ENCODE data around the gene GGT6. TPM values are rescaled to one million over a fixed set of nuclear protein-coding genes. Genes with fewer than 3 reads are reported as not detected.

The GGT6 gene
- total RNA-seq, 1 donor from 2014 or later, result not detected

DNA sequence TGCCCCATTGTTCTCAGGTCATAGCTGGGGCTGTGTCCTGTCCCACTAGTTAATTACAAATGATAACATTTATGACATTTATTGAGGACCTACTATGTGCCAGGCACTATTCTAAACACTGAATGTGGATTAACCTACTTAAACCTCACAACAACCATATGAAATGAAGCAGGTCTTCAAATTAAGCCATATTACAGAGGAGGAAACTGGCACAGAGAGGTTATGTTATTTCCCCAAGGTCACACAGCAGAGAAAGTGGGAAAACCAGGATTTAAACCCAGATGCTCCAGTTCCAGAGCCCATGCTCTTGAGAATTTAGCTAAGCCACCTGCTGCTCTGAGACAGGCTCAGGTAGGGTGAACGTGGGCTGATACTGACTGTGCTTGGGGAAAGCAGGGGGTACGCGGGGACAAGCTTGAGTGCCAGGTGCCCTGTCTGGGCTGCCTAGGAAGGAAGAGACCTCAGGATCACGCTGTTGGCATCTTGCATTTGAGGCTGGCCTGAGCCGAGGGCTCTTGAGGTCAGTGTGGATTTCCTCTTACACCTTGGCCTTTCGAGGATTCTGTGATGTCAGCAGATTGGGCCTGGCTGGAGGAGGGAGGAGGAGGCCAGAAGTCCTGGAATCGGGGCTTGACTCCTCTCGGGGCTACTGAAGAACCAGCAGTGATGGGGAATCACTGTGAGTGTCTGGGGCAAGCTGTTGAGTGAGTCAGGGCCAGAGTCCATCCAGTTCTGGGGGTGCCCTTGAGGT, 52.8 kb downstream of the GGT6 start:
- no peak for DNase-seq (ENCODE audit: low read depth)

Other genes with a start within 250 kb of the GGT6 start
- gene UBE2G1, start 193.9 kb downstream of the GGT6 start, total RNA-seq, result 74.5 and 75.0 TPM in 2 replicates
- not detected in 2 replicates for gene SPNS3, start 126.6 kb downstream of the GGT6 start, total RNA-seq
- 0.47 and 0.56 TPM in 2 replicates for gene SPNS2, start 61.7 kb downstream of the GGT6 start, total RNA-seq
- gene MYBBP1A, start 5.2 kb downstream of the GGT6 start, total RNA-seq, result 50.0 and 51.4 TPM in 2 replicates
- gene SMTNL2, start 24.0 kb upstream of the GGT6 start, total RNA-seq, result 0.08 and 0.10 TPM in 2 replicates
- not detected in 2 replicates for gene ALOX15, start 81.1 kb upstream of the GGT6 start, total RNA-seq
- 31.3 and 52.0 TPM in 2 replicates for gene PELP1, start 143.6 kb upstream of the GGT6 start, total RNA-seq
- gene ARRB2, start 150.1 kb upstream of the GGT6 start, total RNA-seq, result 7.8 and 10.8 TPM in 2 replicates
- gene MED11, start 170.9 kb upstream of the GGT6 start, total RNA-seq, result 31.0 and 32.7 TPM in 2 replicates
- 0.05 TPM in 1 of 2 replicates, not detected in the other for gene ZMYND15, start 179.3 kb upstream of the GGT6 start, total RNA-seq
- 0.57 and 1.1 TPM in 2 replicates for gene CXCL16, start 179.4 kb upstream of the GGT6 start, total RNA-seq
- gene TM4SF5, start 211.3 kb upstream of the GGT6 start, total RNA-seq, result not detected in 2 replicates
- gene VMO1, start 225.8 kb upstream of the GGT6 start, total RNA-seq, result 0.73 TPM in 1 of 2 replicates, not detected in the other
- gene GLTPD2, start 228.4 kb upstream of the GGT6 start, total RNA-seq, result not detected in 2 replicates
- gene PSMB6, start 235.6 kb upstream of the GGT6 start, total RNA-seq, result 185 and 231 TPM in 2 replicates
- gene PLD2, start 246.6 kb upstream of the GGT6 start, total RNA-seq, result 6.7 and 9.8 TPM in 2 replicates

Data from myocyte (in vitro differentiated cells).